ENCODE results near the gene SLMAP.

GRCh38 chr3:57893668-57894067, 137.6 kb downstream of the SLMAP start:
- no peak for TF ChIP-seq CTCF (conservative IDR thresholded peaks at IDR 0.05; ENCODE audit: low read depth in 2 of 2)
- TF ChIP-seq REST (IDR thresholded peaks at IDR 0.05; ENCODE audit: unreplicated experiment) = no peak
- no peak for TF ChIP-seq EZH2 (IDR thresholded peaks at IDR 0.05; ENCODE audit: low read depth, unreplicated experiment)
